Spinal cord (tissue), 10 donors: Measurements from ENCODE around the gene TLR10. TPM values are rescaled to one million over a fixed set of nuclear protein-coding genes. Genes with fewer than 3 reads are reported as not detected.

Experiments
- DNase-seq, 6 donors: peaks; one replicate each; pipeline versions ENCODE4 v3.0.0 to v3.0.0-alpha.2; 2013 to 2015; ENCODE audit warnings: low spot score in 6 of 6, low read depth in 4 of 6
- H3K27ac ChIP-seq: one replicate; pipeline ENCODE4 v1.5.1; 2013; ENCODE audit warnings: low read depth, low read length, control low read depth
- H3K27me3 ChIP-seq: one replicate; pipeline ENCODE4 v1.6.1; 2013; ENCODE audit warnings: low read length; ENCODE audit not compliant: control insufficient read depth, insufficient read depth
- H3K36me3 ChIP-seq: one replicate; pipeline ENCODE4 v1.6.1; 2013; ENCODE audit warnings: low read length; ENCODE audit not compliant: control insufficient read depth, insufficient read depth
- H3K4me1 ChIP-seq: one replicate; pipeline ENCODE4 v1.6.1; 2013; ENCODE audit warnings: low read length; ENCODE audit not compliant: control insufficient read depth, insufficient read depth
- H3K4me3 ChIP-seq: one replicate; pipeline ENCODE4 v1.5.1; 2013; ENCODE audit warnings: low read depth, low read length, control low read depth
- H3K9me3 ChIP-seq: one replicate; pipeline ENCODE4 v1.6.1; 2013; ENCODE audit warnings: low read length; ENCODE audit not compliant: control insufficient read depth, insufficient read depth
- WGBS: methylation state at CpG from one replicate; pipeline ENCODE4 v1.1.5; 2013; ENCODE audit warnings: missing lambda C conversion rate; ENCODE audit not compliant: insufficient coverage; 5-methylcytosine and 5-hydroxymethylcytosine counted together
- polyA plus RNA-seq, 2 donors: library from polyadenylated mRNA; unstranded; fragments of 120-200 nt; gene quantifications; one replicate each; pipeline ENCODE4 v1.2.1, GENCODE V29; 2013; ENCODE audit not compliant: insufficient read length in 2 of 2
- total RNA-seq, 2 donors: library from RNA; depleted of rRNA in 1 of 2; stranded (reverse); fragments of 120-200 nt in 1 of 2; fragments of >200 nt in 1 of 2; gene quantifications; one replicate each; pipeline versions ENCODE4 v1.2.3 to v1.2.4, GENCODE V29; 2013 to 2014
- donor health status: healthy.

TLR10 gene
- total and polyA plus RNA-seq, 4 donors: 1.9 to 5.4 (median 3.7) TPM

DNA sequence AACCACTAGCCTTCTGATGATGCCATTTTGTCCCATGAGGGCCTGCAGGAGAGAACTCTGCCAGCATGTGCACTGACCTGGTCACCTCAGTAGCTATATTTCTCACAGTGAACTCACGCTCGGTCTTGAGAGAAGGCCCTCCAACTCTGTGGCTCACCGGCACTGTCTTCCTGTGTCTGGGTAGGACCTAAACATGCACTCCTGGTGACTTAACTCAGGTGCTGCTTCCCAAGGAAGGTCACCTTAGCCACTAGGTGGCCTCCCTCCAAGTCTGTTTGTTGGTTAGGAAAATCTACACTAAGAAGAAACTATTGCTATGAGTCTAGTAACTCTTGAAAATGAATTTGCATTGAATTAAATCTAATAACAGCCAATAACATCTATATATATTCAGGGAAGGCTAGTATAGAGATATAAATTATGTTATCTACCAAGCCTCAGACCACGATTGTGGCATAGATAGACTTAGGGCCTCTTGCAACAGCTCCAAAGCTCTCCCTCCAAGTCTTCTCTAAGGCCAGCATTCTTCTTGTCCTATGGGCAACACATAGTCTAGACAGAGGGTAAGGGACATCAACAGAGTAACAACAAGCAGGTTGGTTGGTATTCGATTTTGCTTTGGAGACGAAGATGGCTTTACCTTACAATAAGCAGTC lies 24.7 kb downstream of the TLR10 start:
- DNase-seq: no peak
- Histone ChIP-seq H3K27ac (peak overlapping the region; percentile 85), H3K9me3 (no peaks in the 10 kb centered on the region), H3K27me3 (no peaks in the 10 kb centered on the region), H3K36me3 (no peaks in the 10 kb centered on the region), H3K4me3 (no peak overlapping the region), H3K4me1 (peaks cover 9% of the 10 kb centered on the region)
- WGBS: 88% methylated on average over 3 of the region's 6 CpGs

GRCh38 chr4:38752941-38753806 lies 29.6 kb downstream of the TLR10 start:
- Histone ChIP-seq H3K36me3 (no peaks in the 10 kb centered on the region), H3K4me3 (peak overlapping the region; percentile 11), H3K4me1 (peaks cover 18% of the 10 kb centered on the region), H3K27me3 (no peaks in the 10 kb centered on the region), H3K9me3 (no peaks in the 10 kb centered on the region), H3K27ac (peak overlapping the region; percentile 89)
- DNase-seq: peak; percentile 48 to 94 (median 72)
- 30% methylated on average over 19 of the region's 19 CpGs for WGBS

GRCh38 chr4:38752372-38752940 lies 30.3 kb downstream of the TLR10 start:
- no peaks in the 10 kb centered on the region for H3K27me3 ChIP-seq
- peak in 4 of 6 donors; percentile 29 to 86 (median 36) for DNase-seq
- WGBS: no CpG with 5 or more reads among the region's 8 CpGs
- H3K27ac ChIP-seq: peak overlapping the region; percentile 89
- peaks cover 18% of the 10 kb centered on the region for H3K4me1 ChIP-seq
- H3K9me3 ChIP-seq: peaks cover 2% of the 10 kb centered on the region
- H3K4me3 ChIP-seq: no peak overlapping the region
- no peaks in the 10 kb centered on the region for H3K36me3 ChIP-seq

GRCh38 chr4:38751341-38752010 lies 31.3 kb downstream of the TLR10 start:
- Histone ChIP-seq H3K27me3 (no peaks in the 10 kb centered on the region), H3K36me3 (no peaks in the 10 kb centered on the region), H3K4me1 (peaks cover 18% of the 10 kb centered on the region), H3K9me3 (peaks cover 2% of the 10 kb centered on the region), H3K27ac (peak overlapping the region; percentile 89), H3K4me3 (no peak overlapping the region)
- DNase-seq: no peak
- 77% methylated on average over 10 of the region's 13 CpGs for WGBS

GRCh38 chr4:38749336-38749735 lies 33.5 kb downstream of the TLR10 start:
- Histone ChIP-seq H3K4me1 (peaks cover 18% of the 10 kb centered on the region), H3K9me3 (peaks cover 2% of the 10 kb centered on the region), H3K36me3 (no peaks in the 10 kb centered on the region), H3K27ac (no peak overlapping the region), H3K4me3 (no peak overlapping the region), H3K27me3 (no peaks in the 10 kb centered on the region)
- WGBS: no CpG with 5 or more reads among the region's 4 CpGs
- DNase-seq: peak in 1 of 6 donors; percentile 35

DNA sequence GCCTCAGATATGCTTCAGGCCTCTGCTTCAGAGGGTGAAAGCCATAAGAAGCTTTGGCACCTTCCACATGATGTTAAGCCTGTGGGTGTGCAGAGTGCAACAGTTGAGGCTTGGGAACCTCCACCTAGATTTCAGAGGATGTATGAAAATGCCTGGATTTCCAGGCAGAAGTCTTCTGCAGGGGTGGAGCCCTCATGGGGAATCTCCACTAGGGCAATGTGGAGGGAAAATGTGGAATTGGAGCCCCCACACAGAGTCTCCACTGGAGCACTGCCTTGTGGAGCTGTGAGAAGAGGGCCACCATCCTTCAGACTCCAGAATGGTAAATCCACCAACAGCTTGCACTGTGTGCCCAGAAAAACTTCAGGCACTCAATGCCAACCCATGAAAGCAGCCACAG lies 35.2 kb downstream of the TLR10 start:
- Histone ChIP-seq H3K9me3 (peaks cover 2% of the 10 kb centered on the region), H3K27me3 (no peaks in the 10 kb centered on the region)

GRCh38 chr4:38745881-38746280 lies 36.9 kb downstream of the TLR10 start:
- Histone ChIP-seq H3K27ac (no peak overlapping the region), H3K9me3 (peaks cover 2% of the 10 kb centered on the region), H3K4me1 (no peaks in the 10 kb centered on the region), H3K4me3 (no peak overlapping the region), H3K27me3 (no peaks in the 10 kb centered on the region), H3K36me3 (no peaks in the 10 kb centered on the region)
- 100% methylated on average over 4 of the region's 5 CpGs for WGBS
- no peak for DNase-seq

More for the DNA sequence above, 35.2 kb downstream of the TLR10 start:
- Histone ChIP-seq H3K36me3 (no peaks in the 10 kb centered on the region), H3K4me3 (no peak overlapping the region), H3K4me1 (peaks cover 8% of the 10 kb centered on the region), H3K27ac (no peak overlapping the region)
- DNase-seq: no peak

DNA sequence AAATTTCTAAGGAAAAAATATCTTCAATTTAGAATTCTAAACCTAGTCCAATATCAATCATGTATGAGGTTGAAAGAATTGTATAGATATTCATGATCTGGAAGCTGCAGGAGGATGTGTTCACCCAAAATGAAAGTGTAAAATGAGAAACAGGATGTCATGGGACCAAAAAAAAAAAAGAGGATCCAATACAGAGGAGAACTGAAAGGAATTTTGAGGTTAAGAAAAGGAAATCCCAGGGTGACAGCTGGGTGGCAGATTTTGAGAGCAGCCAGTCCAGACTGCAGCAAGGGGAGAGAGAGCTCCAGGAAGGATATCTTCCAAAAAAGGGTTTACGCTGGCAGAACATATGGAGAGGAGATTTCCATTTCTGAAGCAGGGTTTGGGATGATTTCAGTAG lies 38.9 kb downstream of the TLR10 start:
- Histone ChIP-seq H3K9me3 (peaks cover 2% of the 10 kb centered on the region), H3K36me3 (no peaks in the 10 kb centered on the region), H3K4me1 (no peaks in the 10 kb centered on the region), H3K4me3 (no peak overlapping the region), H3K27me3 (no peaks in the 10 kb centered on the region), H3K27ac (no peak overlapping the region)
- WGBS: 67% methylated on average over 1 of the region's 1 CpG
- peak in 1 of 6 donors; percentile 80 for DNase-seq

- Histone ChIP-seq H3K27me3 (no peaks in the 10 kb centered on the region), H3K27ac (no peak overlapping the region), H3K9me3 (no peaks in the 10 kb centered on the region), H3K4me1 (no peaks in the 10 kb centered on the region), H3K36me3 (no peaks in the 10 kb centered on the region), H3K4me3 (no peak overlapping the region)
- DNase-seq: no peak
- no CpG with 5 or more reads among the region's 2 CpGs for WGBS
These were observed 42.5 kb downstream of the TLR10 start for GRCh38 chr4:38740303-38740702.
